GM18909 (cell line): ENCODE results near the gene SEC22C.
A peak's percentile ranks its signal among the peaks of the same experiment; 100 is the strongest.
"Not testable (repeated sequence)": the region's sequence is repeated elsewhere in the genome, so short reads cannot be mapped to it uniquely, and the experiment has no call there.

Experiments used
- ATAC-seq: cut with Tn5 transposase; IDR thresholded peaks from one replicate; pipeline ENCODE4 v1.9.1; 2021; ENCODE audit warnings: mild to moderate bottlenecking; ENCODE audit not compliant: unreplicated experiment, poor library complexity

Gene SEC22C, protein sequence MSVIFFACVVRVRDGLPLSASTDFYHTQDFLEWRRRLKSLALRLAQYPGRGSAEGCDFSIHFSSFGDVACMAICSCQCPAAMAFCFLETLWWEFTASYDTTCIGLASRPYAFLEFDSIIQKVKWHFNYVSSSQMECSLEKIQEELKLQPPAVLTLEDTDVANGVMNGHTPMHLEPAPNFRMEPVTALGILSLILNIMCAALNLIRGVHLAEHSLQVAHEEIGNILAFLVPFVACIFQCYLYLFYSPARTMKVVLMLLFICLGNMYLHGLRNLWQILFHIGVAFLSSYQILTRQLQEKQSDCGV

GRCh38 chr3:42581709-42582473 is at the start of gene SEC22C:
TSS of gene SEC22C (minus strand) at chr3:42581967. CDS start at chr3:42569046, 12,921 bp downstream.
- ATAC-seq, result peak; percentile 92

DNA sequence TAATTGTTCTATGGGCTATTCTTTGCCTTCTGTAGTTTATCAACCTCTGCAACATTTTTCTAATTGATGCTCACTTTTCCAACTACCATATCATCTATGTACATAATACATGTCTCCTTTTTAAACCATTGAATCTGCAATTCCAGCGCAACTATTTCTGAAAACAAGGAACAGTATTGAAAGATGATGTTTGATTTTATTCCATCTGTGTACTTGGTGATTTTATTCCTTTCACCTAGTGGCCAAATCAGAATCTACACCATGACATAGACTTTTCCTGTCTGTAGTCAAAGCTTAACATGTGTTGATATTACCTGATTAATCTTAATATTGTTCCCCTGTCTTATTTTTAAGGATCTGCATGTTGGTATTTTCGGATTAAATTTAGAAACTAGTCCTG is 31.7 kb upstream of the SEC22C start:
- no peak for ATAC-seq

GRCh38 chr3:42612928-42613327 is 31.2 kb upstream of the SEC22C start:
- peak; percentile 66 for ATAC-seq

DNA sequence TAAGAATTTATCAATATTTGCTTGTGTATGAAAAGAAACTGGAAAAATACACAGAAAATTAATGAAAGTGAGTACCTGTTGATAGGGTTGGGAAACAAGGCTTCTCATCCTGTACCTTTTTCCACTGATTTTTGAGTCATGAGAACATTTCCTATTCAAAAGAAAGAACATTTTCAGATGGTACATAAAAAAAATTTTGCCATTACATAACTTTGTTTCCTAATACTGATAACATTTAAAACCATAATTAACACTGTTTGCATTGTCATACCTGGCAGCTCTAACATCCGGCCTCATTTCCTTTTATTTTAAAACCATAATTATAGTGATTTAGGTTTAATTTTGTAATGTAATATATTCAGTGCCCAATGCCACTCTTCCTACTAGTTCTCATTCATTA is 30.4 kb upstream of the SEC22C start:
- ATAC-seq, result no peak

GRCh38 chr3:42610976-42611375 is 29.2 kb upstream of the SEC22C start:
- no peak for ATAC-seq

GRCh38 chr3:42608581-42608980 is 26.8 kb upstream of the SEC22C start:
- ATAC-seq, result no peak

DNA sequence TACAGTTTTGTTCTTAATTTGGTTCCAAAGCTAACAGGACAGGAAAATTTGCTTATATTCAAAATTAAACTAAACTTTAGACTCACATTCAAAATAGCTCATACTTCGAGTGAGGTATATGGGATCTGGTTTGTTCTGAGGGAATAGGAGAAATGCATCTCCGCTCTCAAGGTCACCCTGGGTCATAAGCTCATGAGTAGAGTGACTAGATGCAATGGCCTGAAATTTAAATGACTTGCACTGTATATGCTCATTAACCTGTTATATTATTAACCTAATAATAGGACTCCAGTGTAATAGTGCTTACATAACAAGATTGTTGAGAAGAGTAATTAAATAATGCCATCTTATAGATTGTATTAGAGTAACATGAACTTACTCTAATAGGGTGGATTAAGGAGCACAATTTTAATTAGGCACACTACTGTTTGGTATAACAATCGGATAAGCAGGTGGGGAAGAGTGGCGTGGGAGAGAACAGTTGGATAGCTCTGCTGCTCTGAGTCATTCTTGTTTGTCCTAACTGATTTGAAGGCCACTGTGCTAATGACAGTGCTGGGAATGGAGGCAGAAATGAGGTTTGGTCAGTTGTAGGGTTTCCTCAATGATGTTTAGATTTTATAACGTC is 23.9 kb upstream of the SEC22C start:
- no peak for ATAC-seq

DNA sequence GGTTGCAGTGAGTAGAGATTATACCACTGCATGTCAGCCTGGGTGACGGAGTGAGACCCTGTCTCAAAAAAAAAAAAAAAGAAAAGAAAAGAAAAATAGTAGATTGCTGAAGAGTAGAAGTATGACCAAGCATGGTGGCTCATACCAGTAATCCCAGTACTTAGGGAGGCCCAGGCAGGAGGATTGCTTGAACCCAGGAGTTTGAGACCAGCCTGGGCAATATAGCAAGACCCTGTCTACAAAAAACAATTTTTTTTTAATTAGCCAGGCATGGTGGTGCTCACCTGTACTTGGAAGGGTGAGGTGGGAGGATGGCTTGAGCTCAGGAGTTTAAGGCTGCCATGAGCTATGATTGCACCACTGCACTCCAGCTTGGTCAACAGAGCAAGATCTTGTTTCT is 21.2 kb upstream of the SEC22C start:
- ATAC-seq, result no peak

DNA sequence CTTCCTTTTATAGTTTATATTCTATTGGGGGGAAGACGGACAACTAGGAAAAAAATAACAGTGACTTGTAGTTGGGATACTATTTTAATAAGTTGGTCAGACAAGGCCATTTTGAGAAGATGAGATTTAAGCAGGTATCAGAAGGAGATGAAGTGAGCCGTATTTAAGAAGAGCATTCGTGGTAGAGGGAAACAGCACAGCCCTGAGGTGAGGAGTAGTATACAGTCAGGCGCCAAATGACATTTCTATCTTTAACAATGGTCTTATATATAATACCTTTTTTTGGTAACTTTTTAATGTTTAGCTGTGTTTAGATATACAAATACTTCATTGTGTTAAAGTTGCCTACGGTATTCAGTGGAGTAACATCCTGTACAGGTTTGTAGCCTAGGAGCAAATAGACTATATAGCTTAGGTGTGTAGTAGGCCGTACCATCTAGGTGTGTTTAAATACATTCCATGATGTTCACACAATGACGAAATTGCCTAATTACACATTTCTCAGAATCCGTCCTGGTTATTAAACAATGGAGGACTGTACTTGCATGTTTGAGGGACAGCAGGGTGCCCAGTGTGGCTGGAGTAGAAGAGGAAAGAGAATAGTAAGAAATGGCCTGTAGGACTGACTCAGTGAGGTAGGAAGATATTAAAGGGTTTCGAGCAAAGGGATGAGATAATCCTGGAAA is 20.3 kb upstream of the SEC22C start:
- ATAC-seq, result no peak

DNA sequence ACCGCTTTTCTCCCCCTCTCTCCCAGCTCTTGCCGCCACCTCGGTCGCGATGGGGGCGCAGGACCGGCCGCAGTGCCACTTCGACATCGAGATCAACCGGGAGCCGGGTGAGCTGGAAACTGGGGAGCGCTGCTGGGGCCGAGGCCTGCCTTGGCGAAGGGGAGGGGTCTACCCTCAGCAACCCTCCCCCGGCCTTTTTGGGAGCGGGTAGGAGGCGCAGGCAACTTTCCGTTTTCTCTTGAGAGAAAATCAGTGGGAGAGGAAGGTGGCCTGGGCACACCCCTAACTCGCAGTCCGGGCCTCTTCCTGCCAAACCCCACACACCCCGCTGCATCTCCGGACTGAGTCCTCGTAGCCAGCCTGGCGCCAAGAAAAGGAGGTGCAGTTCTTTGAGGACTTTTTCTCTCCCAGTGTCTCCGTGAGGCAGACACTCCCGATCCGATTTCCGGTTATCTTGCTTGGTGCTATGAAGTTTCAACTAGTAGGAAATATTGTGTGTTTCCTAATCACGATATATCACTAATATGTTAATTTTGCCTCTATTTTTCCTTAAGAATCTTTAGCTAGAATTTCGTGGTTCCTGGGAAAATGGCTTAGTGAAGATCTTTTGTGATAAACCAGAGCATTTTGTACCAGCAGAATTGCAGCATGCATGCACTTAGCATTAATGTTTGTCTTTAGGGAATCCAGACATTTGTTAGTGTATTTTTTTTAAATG is 19.4 kb upstream of the SEC22C start:
- ATAC-seq, result peak; percentile 21

- peak; percentile 87 for ATAC-seq
These were observed 18.6 kb upstream of the SEC22C start, which contains the start of gene NKTR for GRCh38 chr3:42600111-42600957. TSS of gene NKTR (plus strand) at chr3:42600686. CDS start at chr3:42601007, 321 bp downstream.

GRCh38 chr3:42597098-42597497 is 15.3 kb upstream of the SEC22C start:
- not testable (repeated sequence) for ATAC-seq

DNA sequence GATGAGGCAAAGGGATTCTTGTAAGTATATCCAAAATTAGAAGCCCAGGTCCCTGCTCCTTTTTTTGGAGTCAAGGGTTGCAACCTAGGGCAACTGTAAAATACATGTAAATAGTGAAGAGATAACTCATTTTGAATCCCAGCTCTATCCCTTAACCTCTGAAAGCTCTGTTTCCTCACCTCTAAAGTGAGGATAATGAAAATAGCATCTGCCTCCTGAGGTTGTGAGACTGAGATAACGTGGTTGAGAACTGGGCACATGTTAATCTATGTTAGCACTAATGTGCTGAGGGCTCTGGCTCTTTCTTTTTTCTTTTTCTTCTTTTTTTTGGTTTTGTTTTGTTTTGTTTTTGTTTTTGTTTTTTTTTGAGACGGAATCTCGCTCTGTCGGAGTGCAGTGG is 13.9 kb upstream of the SEC22C start:
- no peak for ATAC-seq

DNA sequence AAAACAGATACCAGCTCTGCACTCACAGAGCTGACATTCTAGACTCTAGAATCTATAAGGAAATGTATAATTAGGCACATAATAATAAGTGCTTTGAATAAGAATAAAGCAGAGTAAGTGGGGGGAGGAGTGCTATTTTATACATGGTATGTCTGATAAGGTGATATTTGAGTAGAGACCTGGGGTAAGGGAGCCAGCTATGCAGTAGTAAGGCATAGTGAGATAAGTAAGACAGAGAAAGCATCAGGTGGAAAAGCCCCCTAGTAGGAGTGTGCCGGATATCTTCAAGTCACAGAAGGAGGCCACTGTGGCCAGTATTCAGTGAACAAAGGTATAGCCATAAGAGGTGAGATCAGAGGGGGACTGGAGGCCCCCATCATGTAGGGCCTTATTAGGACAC is 11.9 kb upstream of the SEC22C start:
- ATAC-seq, result no peak

- no peak for ATAC-seq
These were observed 10.0 kb upstream of the SEC22C start for GRCh38 chr3:42591811-42592210.

- no peak for ATAC-seq
These were observed 9.4 kb upstream of the SEC22C start for GRCh38 chr3:42590989-42591756.

GRCh38 chr3:42589382-42590109 is 7.8 kb upstream of the SEC22C start:
- ATAC-seq, result no peak

GRCh38 chr3:42588625-42589024 is 6.9 kb upstream of the SEC22C start:
- no peak for ATAC-seq
